Activated T-helper 1 cell treated with anti-CD3 and anti-CD28 coated beads, Interleukin-2, amount 50 U/mL, for 16 hours (primary cell): Measurements from ENCODE around the gene LARP4.
"Not testable (repeated sequence)": the region's sequence is repeated elsewhere in the genome, so short reads cannot be mapped to it uniquely, and the experiment has no call there.

Experiments
- DNase-seq, 2 donors: peaks; one replicate each; pipeline ENCODE4 v3.0.0-alpha.2; 2020; ENCODE audit warnings: low read depth in 1 of 2, low spot score in 1 of 2

LARP4 gene

DNA sequence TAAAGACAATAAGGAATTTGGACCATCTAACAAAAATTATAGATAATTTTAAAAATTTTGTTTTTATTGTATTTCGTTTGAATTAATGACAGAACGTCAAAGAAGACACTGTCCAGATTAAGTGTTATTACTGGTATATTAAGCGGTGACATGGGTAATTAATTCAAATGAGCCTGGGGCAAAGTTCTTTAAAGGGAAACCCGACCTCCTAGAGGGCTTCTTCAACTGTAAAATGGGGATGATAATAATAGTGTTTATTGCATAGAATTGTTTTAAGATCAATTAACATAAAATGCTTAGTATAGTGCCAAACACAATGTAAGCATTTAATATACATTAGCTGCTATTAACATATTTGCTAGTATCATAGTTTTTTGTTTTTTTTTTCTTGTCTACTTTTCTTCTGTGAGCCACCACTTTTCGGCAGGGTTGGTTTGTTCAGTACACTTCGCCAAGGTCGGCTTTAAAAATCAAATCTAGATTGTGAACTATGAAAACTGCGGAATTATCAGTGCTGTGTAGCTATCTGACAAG is 514 bp upstream of the LARP4 start:
- DNase-seq = no peak

DNA sequence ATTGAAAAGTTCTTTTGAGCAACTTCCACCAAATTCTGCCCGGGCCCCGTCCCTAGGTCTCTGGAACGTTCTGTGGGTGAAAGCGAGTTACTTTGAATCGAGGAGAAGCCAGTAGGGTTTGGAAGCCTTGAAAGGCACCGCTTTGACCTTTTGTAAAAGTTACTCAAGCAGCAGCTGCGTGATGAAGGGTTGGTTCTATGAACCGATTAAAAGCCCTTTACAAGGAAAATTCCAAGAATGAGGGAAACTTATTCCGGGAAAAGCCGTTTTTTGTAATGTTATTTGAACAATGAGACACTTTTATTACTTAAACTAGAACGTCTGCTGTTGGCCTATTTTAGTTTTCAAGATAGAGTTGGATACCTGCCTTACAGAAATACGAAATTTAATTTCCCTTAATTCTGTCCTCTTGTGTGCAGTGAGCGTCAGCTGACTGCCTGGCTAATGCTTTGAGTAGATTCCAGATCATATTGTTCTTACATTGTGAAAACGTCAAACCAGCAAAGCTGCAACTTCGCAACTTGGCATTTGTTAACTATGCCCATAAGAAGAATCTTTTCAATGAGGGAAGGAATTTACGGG is 906 bp downstream of the LARP4 start:
- no peak for DNase-seq

DNA sequence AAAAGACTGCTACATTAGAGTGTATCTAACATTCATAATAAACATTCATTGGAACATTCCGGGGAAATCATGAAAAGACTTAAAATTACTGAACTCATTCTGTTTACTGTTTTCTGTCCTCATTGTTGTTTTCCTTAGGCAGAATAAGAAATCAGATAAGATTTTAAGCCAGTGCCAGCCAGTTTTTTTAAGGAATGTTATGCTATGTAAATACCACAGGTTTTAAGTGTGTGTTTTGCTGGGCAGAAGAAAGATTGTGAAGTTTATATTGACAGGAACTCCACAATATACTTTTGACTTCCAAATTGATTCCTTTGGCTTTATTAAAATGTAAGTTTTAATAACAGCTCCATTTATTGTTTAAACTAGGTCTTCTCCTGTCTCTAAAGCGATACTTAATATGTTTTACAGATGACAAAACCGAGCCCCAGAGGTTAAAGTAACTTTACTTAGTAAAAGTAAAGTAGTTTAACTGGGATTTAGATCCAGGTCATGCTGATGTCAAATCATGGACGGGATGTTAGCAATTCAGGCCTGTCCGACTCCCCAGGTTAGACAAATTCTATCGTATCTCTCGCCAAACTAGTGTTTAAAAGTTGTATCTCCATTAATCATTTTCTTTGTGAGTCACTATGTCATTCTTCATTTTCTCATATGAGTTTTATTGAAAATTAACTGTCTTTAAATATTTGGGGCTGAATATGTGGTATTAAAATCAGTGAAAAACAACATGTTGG is 1.7 kb downstream of the LARP4 start:
- DNase-seq = no peak

DNA sequence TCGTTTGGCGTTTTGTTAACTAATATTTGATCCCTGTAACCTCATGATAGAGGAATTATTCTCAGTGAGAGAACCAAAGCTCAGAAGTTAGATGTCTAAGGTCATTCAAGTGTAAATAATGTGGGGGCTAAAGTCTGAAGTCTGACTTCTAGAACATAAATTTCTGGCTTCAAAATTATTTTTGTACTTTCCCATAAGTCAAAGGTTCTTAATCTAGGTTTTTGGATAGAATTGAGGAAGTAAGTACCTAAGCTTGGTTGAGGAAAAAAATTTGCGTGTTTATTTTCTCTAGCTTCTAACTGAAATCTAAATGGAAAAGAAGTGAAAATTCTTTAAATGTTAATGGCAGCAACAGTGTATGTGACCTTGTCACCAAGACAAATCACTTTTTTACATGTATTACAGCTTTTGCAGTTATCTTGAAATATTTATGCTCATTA is 2.3 kb downstream of the LARP4 start:
- no peak for DNase-seq

DNA sequence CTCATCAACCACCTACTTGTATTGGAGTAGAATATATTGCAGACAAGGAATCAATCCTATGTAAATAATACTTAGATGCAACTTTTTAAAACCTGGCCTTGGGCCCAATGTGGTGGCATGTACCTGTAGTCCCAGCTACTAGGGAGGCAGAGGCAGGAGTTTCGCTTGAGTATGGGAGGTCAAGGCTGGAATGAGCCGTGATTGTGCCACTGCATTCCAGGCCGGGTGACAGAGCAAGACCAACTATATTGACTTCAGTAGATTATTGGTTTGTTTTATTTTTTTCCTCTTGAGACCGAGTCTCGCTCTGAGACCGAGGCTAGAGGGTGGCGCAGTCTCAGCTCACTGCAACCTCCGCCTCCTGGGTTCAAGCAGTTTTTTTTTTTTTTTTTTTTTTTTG is 3.6 kb downstream of the LARP4 start:
- no peak for DNase-seq

DNA sequence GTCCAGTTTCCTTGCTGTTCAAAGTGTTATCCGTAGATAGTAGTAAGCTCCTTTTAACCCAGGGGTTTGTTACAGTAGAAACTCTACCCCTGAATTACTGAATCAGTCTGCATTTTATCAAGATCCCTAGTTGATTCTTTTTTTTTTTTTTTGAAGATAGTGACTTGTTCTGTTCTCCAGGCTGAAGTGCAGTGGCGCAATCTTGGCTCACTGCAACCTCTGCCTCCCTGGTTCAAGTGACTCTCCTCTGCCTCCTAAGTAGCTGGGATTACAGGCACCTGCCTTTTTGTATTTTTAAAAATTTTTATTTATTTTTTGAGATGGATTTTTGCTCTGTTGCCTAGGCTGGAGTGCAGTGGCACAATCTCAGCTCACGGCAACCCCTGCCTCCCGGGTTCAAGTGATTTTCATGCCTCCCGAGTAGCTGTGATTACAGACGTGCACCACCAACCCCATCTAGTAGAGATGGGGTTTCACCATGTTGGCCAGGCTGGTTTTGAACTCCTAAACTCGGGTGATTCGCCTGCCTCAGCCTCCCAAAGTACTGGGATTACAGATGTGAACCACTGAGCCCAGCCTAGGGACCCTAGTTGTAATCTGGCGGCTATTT is 10.5 kb downstream of the LARP4 start:
- no peak for DNase-seq

DNA sequence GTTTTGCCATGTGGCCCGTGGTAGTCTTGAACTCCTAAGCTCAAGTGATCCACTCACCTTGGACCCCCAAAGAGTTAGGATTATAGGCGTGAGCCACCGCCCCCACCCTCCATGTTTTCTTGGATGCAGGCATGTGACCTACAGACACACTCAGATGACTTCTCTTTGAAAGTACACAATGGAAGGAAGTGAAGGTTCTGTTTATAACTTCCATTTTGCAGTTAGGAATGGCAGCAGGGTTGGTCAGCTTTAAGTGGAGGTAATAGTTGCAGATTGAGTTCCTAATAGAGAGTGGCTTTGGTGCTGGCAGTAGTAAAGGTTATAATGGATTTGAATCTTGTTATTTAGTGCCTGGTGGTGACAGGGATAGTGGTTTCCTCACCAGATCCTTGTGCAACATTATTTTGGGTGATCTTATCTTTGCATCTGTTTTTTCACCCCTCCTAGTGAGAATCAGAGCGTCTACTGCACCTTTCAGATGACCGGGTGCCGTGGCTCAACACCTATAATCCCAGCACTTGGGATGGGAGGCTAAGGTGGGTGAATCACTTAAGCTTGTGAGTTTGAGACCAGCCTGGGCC is 15.3 kb downstream of the LARP4 start:
- no peak for DNase-seq

DNA sequence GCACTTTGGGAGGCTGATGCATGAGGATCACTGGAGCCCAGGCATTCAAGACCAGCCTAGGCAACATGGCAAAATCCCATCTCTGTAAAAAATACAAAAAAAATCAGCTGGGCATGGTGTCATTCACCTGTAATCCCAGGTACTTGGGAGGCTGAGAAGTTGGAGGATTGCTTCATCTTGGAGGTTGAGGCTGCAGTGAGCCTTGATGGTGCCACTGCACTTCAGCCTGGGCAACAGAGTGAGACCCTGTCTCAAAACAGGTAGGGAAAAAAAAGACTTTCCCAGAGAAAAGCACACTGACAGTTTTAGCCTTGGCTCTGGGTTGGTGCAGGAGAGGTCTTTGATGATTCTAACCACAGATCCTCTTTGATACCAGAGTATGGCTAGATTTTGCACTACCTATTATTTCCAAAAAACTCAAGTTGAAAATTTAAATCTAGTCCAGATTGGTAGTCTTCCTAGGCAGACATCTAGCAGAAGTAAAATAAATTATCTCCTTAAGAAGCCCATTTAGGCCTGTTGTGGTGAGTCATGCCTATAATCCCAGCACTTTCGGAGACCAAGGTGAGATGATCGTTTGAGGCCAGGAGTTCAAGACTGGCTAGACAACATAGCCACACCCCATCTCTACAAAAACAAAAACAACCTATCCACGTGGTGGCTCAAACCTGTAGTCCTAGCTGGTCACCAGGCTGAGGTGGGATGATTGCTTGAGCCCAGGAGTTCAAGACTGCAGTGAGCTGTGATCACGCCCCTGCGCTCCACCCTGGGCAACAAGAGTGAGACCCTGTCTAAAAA is 18.6 kb downstream of the LARP4 start:
- DNase-seq = no peak

DNA sequence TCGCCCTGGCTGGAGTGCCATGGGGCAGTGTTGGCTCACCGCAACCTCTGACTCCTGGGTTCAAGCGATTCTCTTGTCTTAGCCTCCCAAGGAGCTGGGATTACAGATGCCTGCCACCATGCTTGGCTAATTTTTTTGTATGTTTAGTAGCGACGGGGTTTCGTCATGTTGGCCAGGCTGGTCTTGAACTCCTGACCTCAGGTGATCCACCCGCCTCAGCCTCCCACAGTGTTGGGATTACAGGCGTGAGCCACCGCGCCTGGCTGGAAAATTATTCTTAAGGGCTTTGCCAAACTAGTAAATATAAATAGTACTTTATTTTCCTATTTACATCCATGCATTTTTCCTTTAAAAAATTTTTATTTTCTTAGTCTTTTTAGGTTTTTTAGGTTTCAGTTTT is 22.2 kb downstream of the LARP4 start:
- not testable (repeated sequence) for DNase-seq

DNA sequence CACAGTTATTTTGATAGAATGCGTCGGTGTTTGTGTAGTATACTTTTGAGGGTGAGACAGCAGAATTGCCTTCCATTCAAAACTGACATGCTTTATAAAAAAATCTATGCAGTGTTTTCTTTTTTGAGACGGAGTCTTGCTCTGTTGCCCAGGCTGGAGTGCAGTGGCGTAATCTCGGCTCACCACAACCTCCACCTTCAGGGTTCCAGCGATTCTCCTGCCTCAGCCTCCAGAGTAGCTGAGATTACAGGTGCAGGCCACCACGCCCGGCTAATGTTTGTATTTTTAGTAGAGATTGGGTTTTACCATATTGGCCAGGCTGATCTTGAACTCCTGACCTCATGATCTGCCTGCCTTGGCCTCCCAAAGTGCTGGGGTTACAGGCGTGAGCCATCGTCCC is 22.7 kb downstream of the LARP4 start:
- DNase-seq = not testable (repeated sequence)

DNA sequence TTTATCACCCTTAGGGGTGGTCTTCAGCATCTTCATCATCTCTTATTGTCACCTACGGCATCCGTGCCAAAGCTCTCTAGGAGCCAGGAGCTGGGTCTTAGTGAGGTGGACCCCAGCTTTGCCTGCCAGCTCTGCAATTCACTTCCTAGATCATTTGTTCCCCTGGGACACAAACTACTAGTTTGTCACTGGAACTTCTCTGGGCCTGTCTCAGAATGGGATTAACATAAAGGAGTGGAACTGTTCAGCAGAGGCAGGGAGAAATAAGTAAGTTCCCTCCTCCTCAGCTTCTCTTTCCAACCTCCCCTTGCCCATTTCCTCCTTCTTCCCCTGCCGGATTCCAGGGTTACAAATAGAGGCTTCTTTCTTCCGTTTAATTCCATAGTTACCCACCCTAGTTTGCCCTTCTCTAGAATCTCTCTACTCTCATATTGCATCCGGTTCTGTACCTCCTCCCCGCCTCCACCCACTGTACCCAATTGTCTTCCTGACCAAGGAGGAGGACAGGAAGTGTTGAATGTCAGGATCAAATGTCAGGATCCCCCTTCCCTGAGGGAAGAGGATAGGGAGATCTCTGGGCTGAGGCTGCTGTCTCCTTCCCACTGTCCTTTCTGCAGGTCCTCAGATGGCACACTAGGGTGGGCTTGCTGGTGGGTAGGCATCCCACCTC is 25.0 kb downstream of the LARP4 start:
- no peak for DNase-seq

DNA sequence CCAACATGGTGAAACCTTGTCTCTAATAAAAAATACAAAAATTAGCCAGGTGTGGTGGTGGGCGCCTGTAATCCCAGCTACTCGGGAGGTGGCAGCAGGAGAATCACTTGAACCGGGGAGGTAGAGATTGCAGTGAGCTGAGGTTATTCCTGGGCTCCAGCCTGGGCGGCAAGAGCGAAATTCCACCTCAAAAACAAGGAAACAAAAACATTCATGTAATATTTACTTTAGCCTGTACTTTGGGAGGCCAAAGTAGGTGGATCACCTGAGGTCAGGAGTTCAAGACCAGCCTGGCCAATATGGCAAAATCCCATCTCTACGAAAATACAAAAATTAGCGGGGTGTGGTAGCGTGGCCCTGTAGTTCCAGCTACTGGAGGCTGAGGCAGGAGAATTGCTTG is 31.0 kb downstream of the LARP4 start:
- DNase-seq = not testable (repeated sequence)

DNA sequence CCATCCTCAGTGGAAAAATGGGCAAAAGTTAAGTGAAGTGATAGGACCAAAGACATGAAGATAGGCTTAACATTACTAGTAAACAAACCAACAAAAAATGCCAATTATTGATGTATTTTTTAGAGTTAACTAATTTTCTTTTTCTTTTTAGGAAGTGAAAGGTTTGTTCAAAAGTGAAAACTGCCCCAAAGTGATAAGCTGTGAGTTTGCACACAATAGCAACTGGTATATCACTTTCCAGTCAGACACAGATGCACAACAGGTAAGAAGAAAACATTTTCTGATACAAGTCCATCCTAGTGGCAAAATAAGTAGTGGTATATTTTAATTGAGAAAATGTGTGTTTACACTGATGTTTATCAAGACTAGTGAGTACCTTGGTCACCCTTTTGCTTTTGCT is 39.6 kb downstream of the LARP4 start:
- no peak for DNase-seq

DNA sequence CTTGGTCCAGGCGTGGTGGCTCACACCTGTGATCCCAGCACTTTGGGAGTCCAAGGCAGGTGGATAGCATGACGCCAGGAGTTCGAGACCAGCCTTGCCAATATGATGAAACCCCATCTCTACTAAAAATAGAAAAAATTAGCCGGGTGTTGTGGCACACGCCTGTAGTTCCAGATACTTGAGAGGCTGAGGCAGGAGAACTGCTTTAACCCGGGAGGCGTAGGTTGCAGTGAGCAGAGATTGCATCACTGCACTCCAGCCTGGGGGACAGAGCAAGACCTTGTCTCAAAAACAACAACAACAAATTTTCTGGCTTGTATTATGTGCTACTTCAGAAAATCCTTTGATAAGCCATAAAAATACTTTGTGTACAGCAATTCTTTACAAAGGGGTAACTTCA is 41.1 kb downstream of the LARP4 start:
- DNase-seq = no peak

DNA sequence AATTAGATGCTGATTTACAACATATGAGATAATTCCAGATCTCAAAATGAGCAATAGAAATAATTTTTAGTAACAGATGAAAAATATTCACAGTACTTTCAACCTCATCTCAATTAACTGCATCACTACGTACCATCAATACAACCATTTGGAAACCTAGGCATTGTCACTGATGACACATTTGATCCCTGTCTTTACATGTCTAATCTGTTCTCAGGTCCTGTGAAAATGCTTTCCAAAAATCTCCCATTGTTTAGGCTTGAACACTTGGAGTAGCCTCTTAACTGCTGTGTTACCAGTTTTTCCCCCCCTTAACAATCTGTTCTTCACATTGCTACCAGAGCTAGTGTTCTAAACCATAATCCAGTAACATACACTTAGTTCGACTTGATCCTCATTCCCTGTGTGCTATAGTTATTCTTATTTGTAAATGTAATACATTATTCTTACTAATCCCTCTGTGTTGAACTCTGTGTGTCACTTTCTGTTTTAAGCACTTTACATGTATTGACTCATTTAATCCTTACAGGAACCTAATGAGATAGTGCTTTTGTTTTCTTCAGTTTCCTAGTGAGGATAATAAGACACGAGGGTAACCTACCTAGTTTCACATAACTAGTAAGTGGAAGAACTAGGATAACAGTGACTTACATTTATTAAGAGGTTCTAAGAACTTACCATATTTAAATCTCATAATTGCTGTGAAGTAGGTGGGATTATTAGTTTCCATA is 41.7 kb downstream of the LARP4 start:
- DNase-seq = no peak

DNA sequence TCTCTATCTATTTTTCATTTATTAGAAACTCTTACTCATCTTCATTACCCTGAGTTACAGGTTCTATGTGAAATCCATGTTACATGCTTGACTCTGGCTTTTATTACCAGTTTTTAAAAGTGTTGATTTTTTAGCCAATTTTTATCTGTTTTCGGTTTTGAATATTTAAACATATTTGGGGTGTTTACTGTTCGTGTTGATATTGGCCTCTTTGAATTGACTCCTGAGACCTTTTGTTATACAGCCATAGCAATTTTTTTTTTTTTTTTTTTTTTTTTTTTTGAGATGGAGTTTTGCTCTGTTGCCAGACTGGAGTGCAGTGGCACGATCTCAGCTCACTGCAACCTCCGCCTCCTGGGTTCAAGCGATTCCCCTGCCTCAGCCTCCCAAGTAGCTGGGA is 49.0 kb downstream of the LARP4 start:
- not testable (repeated sequence) for DNase-seq

DNA sequence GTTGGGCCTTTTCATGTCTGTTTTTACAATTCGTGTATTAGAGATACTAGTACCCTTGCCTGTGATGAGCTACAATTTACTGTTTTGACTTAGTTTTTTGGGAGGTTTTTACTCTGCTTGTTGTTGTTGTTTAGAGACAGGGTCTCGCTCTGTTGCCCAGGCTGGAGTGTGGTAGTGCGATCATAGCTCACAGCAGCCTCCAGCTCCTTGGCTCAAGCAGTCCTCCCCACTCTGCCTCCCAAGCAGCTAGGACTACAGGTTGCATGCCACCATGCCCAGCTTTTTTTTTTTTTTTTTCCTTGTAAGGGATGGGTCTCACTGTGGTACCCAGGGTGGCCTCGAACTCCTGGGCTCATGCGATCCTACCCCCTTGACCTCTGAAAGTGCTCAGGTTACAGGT is 52.1 kb downstream of the LARP4 start:
- no peak for DNase-seq

DNA sequence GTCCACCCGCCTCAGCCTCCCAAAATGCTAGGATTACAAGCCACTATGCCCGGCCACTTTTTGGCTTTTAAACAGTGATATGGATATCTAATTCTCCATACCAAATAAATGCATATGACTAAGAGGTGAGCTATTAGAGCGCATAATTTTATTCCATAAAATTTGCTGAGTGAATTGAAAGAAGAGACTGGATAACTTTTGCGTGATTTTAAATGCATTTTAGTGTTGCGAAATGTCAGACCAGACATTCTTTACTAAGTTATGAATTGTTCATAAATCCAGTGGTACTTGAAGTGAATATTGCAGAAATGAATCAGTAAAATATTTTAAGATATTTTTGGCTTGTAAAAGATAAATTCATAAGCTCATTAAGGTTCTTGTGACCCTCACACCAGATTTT is 53.2 kb downstream of the LARP4 start:
- DNase-seq = no peak

DNA sequence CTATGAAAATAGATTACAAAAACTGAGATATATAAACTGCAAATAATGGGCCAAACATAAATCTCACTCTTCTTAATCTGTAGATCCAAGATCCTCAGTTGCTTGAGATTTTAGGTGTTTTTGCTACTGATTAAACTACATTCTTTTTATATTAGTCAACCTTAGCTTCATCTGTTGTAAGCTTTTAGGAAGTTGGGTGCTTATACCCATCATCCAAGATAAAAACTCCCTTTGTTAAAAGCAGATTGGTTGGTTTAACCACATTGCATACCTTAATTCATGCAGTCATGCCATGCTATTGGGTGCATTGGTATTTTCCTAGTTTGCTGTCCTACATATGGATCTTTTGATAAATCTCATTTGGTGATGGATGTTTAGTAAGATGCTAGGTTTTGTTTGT is 57.9 kb downstream of the LARP4 start:
- DNase-seq = no peak

DNA sequence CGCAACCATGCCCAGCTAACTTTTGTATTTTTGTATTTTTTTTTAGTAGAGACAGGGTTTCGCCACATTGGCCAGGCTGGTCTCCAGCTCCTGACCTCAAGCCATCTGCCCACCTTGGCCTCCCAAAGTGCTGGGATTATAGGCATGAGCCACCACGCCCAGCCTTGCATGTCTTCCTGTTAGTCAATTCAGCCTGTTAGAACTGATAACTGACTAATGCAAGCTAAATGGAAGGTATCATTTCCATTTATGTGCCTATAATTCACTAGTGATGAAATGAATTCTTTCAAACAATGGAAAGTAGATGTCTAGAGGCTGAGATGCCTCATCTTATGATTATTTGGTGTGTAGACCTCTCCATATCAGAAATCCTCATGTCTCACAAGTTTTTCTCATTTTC is 66.8 kb downstream of the LARP4 start:
- no peak for DNase-seq
